ENCODE data around the gene LYST. TPM values are rescaled to one million over a fixed set of nuclear protein-coding genes. Genes with fewer than 3 reads are reported as not detected.

The LYST gene
- total and polyA plus RNA-seq, 2 of the 8 experiments (the other 6 are each of a cell fraction or from before 2014, with no cell fraction given), result 0.29 to 0.58 TPM

DNA sequence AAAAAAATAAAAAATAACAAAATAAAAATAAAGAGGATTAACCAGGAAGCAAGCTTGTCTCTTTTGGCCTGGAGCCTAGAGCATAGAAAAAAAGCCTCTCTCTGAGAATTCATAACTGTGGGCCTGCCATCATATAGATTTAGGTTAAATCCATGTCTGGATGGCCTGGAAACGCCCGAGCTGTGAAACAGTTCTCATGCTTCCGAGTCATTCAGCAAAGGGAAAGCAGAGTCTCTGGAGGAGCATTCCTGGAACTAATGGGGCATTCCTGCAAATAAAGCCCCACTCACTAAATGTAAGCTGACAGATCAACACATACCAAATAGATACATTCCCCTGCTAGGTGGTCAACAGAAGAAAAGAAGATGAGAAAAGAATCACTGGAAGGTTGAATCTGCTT, 141.3 kb downstream of the LYST start:
- H3K79me2 ChIP-seq (ENCODE audit: control insufficient read depth in 1 of 2, insufficient read depth in 2 of 2, low read length in 2 of 2), result no peaks in the 10 kb centered on the region
- no peak for TF ChIP-seq CHD1 (IDR thresholded peaks at IDR 0.05; ENCODE audit: low read depth, low read length)
- TF ChIP-seq POLR2A (IDR thresholded peaks at IDR 0.05; ENCODE audit: control extremely low read depth in 1 of 2, low read depth in 2 of 2, low read length in 2 of 2), result no peak
- TF ChIP-seq MAX (IDR thresholded peaks at IDR 0.05), result no peak
- TF ChIP-seq EP300 (IDR thresholded peaks at IDR 0.05; ENCODE audit: borderline replicate concordance in 1 of 2, low read depth in 2 of 2, low read length in 2 of 2), result no peak
- TF ChIP-seq E2F6 (IDR thresholded peaks at IDR 0.05), result no peak
- no peak for TF ChIP-seq JUND (IDR thresholded peaks at IDR 0.05; ENCODE audit: low read length)
- TF ChIP-seq ZNF274 (IDR thresholded peaks at IDR 0.05; ENCODE audit: borderline replicate concordance, extremely low read depth, low read length), result no peak
- TF ChIP-seq CBX5 (IDR thresholded peaks at IDR 0.05; ENCODE audit: low read depth, low read length), result no peak
- no peak for TF ChIP-seq SP1 (IDR thresholded peaks at IDR 0.05; ENCODE audit: low read depth, low read length)
- TF ChIP-seq RNF2 (IDR thresholded peaks at IDR 0.05; ENCODE audit: borderline replicate concordance, low read depth, low read length, missing control alignments, poor library complexity, severe bottlenecking), result no peak
- TF ChIP-seq CTBP2 (IDR thresholded peaks at IDR 0.05; ENCODE audit: borderline replicate concordance, insufficient read depth, insufficient read length, low read length), result no peak
- TF ChIP-seq SIX5 (IDR thresholded peaks at IDR 0.05; ENCODE audit: low read depth, low read length), result no peak
- no peak for TF ChIP-seq JUN (IDR thresholded peaks at IDR 0.05; ENCODE audit: low read depth, low read length)
- no peak for TF ChIP-seq ASH2L (IDR thresholded peaks at IDR 0.05; ENCODE audit: low read length)

More for the DNA sequence above, 141.3 kb downstream of the LYST start:
- Histone ChIP-seq H3K4me3 (ENCODE audit: extremely low read depth in 1 of 4, insufficient read depth in 2 of 4, low read depth in 3 of 4, low read length in 4 of 4) (no peak overlapping the region), H2BK20ac (ENCODE audit: low read length) (no peak overlapping the region), H2BK5ac (ENCODE audit: low read depth, low read length) (no peak overlapping the region), H3K4me1 (replicated peaks in 1 of 4; ENCODE audit: control insufficient read depth in 3 of 4, insufficient read depth in 4 of 4, low read length in 3 of 4) (no peaks in the 10 kb centered on the region), H4K5ac (ENCODE audit: insufficient read length, low read depth, low read length) (no peak overlapping the region), H3K56ac (replicated peaks; ENCODE audit: insufficient read length, low read depth, low read length) (no peak overlapping the region), H3K14ac (ENCODE audit: insufficient read length) (no peak overlapping the region), H4K20me1 (replicated peaks in 1 of 2; ENCODE audit: control insufficient read depth in 1 of 2, insufficient read depth in 2 of 2, low read length in 2 of 2) (no peaks in the 10 kb centered on the region), H2AFZ (ENCODE audit: low read length) (no peak overlapping the region; the same call in 1 of the 2 replicates), H3K23me2 (ENCODE audit: low read depth, low read length) (no peaks in the 10 kb centered on the region), H2BK120ac (replicated peaks; ENCODE audit: low read depth, low read length) (no peak overlapping the region), H2AK5ac (ENCODE audit: low read depth, low read length) (no peak overlapping the region), H3K27me3 (replicated peaks in 1 of 4; ENCODE audit: control insufficient read depth in 3 of 4, extremely low read depth in 1 of 4, insufficient read depth in 3 of 4, low read length in 3 of 4) (no peaks in the 10 kb centered on the region), H3K9ac (replicated peaks in 1 of 4; ENCODE audit: extremely low read depth in 1 of 4, low read depth in 3 of 4, low read length in 3 of 4) (no peak overlapping the region), H3K4ac (replicated peaks; ENCODE audit: insufficient read length, low read depth, low read length) (no peak overlapping the region), H3K23ac (ENCODE audit: insufficient read length) (no peak overlapping the region), H3K27ac (ENCODE audit: low read depth, low read length) (no peak overlapping the region), H3K18ac (ENCODE audit: extremely low read depth, low read length) (no peak overlapping the region), H3K79me1 (ENCODE audit: low read depth, low read length) (no peaks in the 10 kb centered on the region), H2BK12ac (ENCODE audit: low read depth, low read length) (no peak overlapping the region), H2BK15ac (ENCODE audit: low read length) (no peak overlapping the region), H4K8ac (ENCODE audit: extremely low read depth, insufficient read depth, low read length) (no peak overlapping the region), H3K36me3 (ENCODE audit: control insufficient read depth in 2 of 4, insufficient read depth in 4 of 4, low read length in 3 of 4) (no peaks in the 10 kb centered on the region), H3K9me3 (ENCODE audit: insufficient read depth in 2 of 2, low read depth in 1 of 2, low read length in 1 of 2) (no peaks in the 10 kb centered on the region), H3K4me2 (ENCODE audit: insufficient read depth in 1 of 2, low read depth in 2 of 2, low read length in 2 of 2) (no peak overlapping the region), H4K91ac (replicated peaks; ENCODE audit: insufficient read length, low read length) (no peak overlapping the region)
- 81% methylated on average over 3 of the region's 3 CpGs; no CpG with 5 or more reads in 1 of the 2 experiments for WGBS, 2 experiments (ENCODE audit: extremely low coverage in 1 of 2, insufficient coverage in 1 of 2, insufficient read length in 1 of 2, insufficient replicate concordance in 2 of 2, low coverage in 1 of 2, low lambda C conversion rate in 2 of 2, missing lambda C conversion rate in 1 of 2)
- CTCF ChIA-PET (ENCODE audit: partially characterized antibody), result interaction anchor here (0.8 to 2.2 kb wide), 4 partner anchors 16 to 168 kb away, joined by 3 to 8 read pairs (median 6); no protein-coding TSS in a partner anchor
- FAIRE-seq (no peak), DNase-seq (ENCODE audit: low read depth in 1 of 2, low spot score in 2 of 2) (no peak)
- POLR2A ChIA-PET (ENCODE audit: partially characterized antibody), result interaction anchor here (1.6 kb wide), 1 partner anchor 51 kb away, joined by 6 read pairs; no protein-coding TSS in a partner anchor

Measured in H1 (cell line).